H1 (cell line): ENCODE results near the gene ASCC3. TPM values are rescaled to one million over a fixed set of nuclear protein-coding genes. Genes with fewer than 3 reads are reported as not detected.

Source experiments
- CTCF ChIA-PET: fragments of 300-600 bp; sonication (Branson Sonifier 250); formaldehyde crosslinking; loops from one replicate; lab custom pipeline; 2021; ENCODE audit not compliant: partially characterized antibody; lab: Charles Lee
- POLR2A ChIA-PET: fragments of 300-600 bp; sonication (Branson Sonifier 250); formaldehyde crosslinking; loops from one replicate; lab custom pipeline; 2021; ENCODE audit warnings: inconsistent platforms; ENCODE audit not compliant: partially characterized antibody; lab: Charles Lee
- DNase-seq, 2 experiments: peaks; one replicate each; pipeline versions ENCODE4 v3.0.0 to v3.0.0-alpha.2; 2010 to 2022; ENCODE audit warnings: low spot score in 2 of 2, low read depth in 1 of 2, mixed read lengths in 1 of 2
- FAIRE-seq: peaks from 2 replicates; lab custom pipeline; 2011; peaks lifted over from hg19 to GRCh38; lab: Jason Lieb, UNC
- H2AFZ ChIP-seq: 2 replicates; pipeline ENCODE4 v1.8.1; 2012; ENCODE audit warnings: low read length, inconsistent platforms
- H2AK5ac ChIP-seq: 2 replicates; pipeline ENCODE4 v1.6.1; 2013; ENCODE audit warnings: low read depth, low read length
- H2BK120ac ChIP-seq: replicated peaks from 2 replicates; pipeline ENCODE3; 2013; ENCODE audit warnings: low read depth, low read length, inconsistent platforms
- H2BK12ac ChIP-seq: 2 replicates; pipeline ENCODE4 v1.6.1; 2013; ENCODE audit warnings: low read depth, low read length
- H2BK15ac ChIP-seq: 2 replicates; pipeline ENCODE4 v1.6.1; 2013; ENCODE audit warnings: low read length
- H2BK20ac ChIP-seq: 2 replicates; pipeline ENCODE4 v1.6.1; 2013; ENCODE audit warnings: low read length
- H2BK5ac ChIP-seq: 2 replicates; pipeline ENCODE4 v1.6.1; 2013; ENCODE audit warnings: low read depth, low read length
- H3K14ac ChIP-seq: 2 replicates; pipeline ENCODE4 v1.6.1; 2013; ENCODE audit warnings: inconsistent platforms; ENCODE audit not compliant: insufficient read length
- H3K18ac ChIP-seq: 2 replicates; pipeline ENCODE4 v1.6.1; 2013; ENCODE audit warnings: low read length; ENCODE audit errors: extremely low read depth
- H3K23ac ChIP-seq: 2 replicates; pipeline ENCODE4 v1.6.1; 2013; ENCODE audit warnings: inconsistent platforms; ENCODE audit not compliant: insufficient read length
- H3K23me2 ChIP-seq: 2 replicates; pipeline ENCODE4 v1.6.1; 2013; ENCODE audit warnings: low read depth, low read length
- H3K27ac ChIP-seq: 2 replicates; pipeline ENCODE4 v1.6.1; 2011; ENCODE audit warnings: low read depth, low read length, inconsistent platforms
- H3K27me3 ChIP-seq, 4 experiments: replicated peaks in 1 of 4; 1 replicate in 1 of 4; 2 replicates in 3 of 4; pipeline versions ENCODE4 v1.6.1 to v1.8.1; 2011 to 2013; ENCODE audit warnings: low read length in 3 of 4, mild to moderate bottlenecking in 3 of 4, inconsistent platforms in 2 of 4, mixed read lengths in 2 of 4, moderate library complexity in 1 of 4; ENCODE audit not compliant: control insufficient read depth in 3 of 4, insufficient read depth in 3 of 4; ENCODE audit errors: extremely low read depth in 1 of 4
- H3K36me3 ChIP-seq, 4 experiments: 2 replicates each; pipeline versions ENCODE4 v1.6.1 to v1.8.1; 2011 to 2013; ENCODE audit warnings: mild to moderate bottlenecking in 4 of 4, low read length in 3 of 4, moderate library complexity in 2 of 4, control low read depth in 1 of 4, inconsistent platforms in 1 of 4; ENCODE audit not compliant: insufficient read depth in 4 of 4, control insufficient read depth in 2 of 4
- H3K4ac ChIP-seq: replicated peaks from 2 replicates; pipeline ENCODE3; 2013; ENCODE audit warnings: low read length, low read depth, mixed read lengths, inconsistent platforms; ENCODE audit not compliant: insufficient read length
- H3K4me1 ChIP-seq, 4 experiments: replicated peaks in 1 of 4; 1 replicate in 1 of 4; 2 replicates in 3 of 4; pipeline versions ENCODE4 v1.6.1 to v1.8.1; 2011 to 2013; ENCODE audit warnings: low read length in 3 of 4, inconsistent platforms in 2 of 4, mixed read lengths in 1 of 4; ENCODE audit not compliant: insufficient read depth in 4 of 4, control insufficient read depth in 3 of 4
- H3K4me2 ChIP-seq, 2 experiments: 2 replicates each; pipeline versions ENCODE4 v1.6.1 to v1.8.1; 2011 to 2013; ENCODE audit warnings: low read depth in 2 of 2, low read length in 2 of 2, control low read depth in 1 of 2, inconsistent platforms in 1 of 2, mild to moderate bottlenecking in 1 of 2; ENCODE audit not compliant: insufficient read depth in 1 of 2
- H3K4me3 ChIP-seq, 4 experiments: fragments of 200-600, 300-600 bp in 1 of 4; sonication (generic), shearing (Covaris generic), sonication (Bioruptor Twin) in 1 of 4; 2 replicates each; pipeline versions ENCODE4 v1.5.1 to v1.8.1; 2011 to 2016; ENCODE audit warnings: low read length in 4 of 4, low read depth in 3 of 4, control low read depth in 2 of 4, inconsistent platforms in 2 of 4, mild to moderate bottlenecking in 2 of 4, mixed read lengths in 1 of 4, moderate library complexity in 1 of 4; ENCODE audit not compliant: insufficient read depth in 2 of 4; ENCODE audit errors: extremely low read depth in 1 of 4
- H3K56ac ChIP-seq: replicated peaks from 2 replicates; pipeline ENCODE3; 2013; ENCODE audit warnings: low read depth, mild to moderate bottlenecking, mixed read lengths, low read length, inconsistent platforms; ENCODE audit not compliant: insufficient read length
- H3K79me1 ChIP-seq: 2 replicates; pipeline ENCODE4 v1.6.1; 2013; ENCODE audit warnings: low read depth, low read length, control low read depth
- H3K79me2 ChIP-seq, 2 experiments: 2 replicates each; pipeline versions ENCODE4 v1.6.1 to v1.8.1; 2012 to 2013; ENCODE audit warnings: low read length in 2 of 2, mild to moderate bottlenecking in 2 of 2, inconsistent platforms in 1 of 2; ENCODE audit not compliant: insufficient read depth in 2 of 2, control insufficient read depth in 1 of 2
- H3K9ac ChIP-seq, 4 experiments: replicated peaks in 1 of 4; 1 replicate in 1 of 4; 2 replicates in 3 of 4; pipeline versions ENCODE4 v1.6.1 to v1.8.1; 2011 to 2013; ENCODE audit warnings: low read depth in 3 of 4, low read length in 3 of 4, control low read depth in 2 of 4, mild to moderate bottlenecking in 2 of 4, moderate library complexity in 2 of 4, inconsistent platforms in 1 of 4; ENCODE audit errors: extremely low read depth in 1 of 4
- H3K9me3 ChIP-seq, 2 experiments: 2 replicates each; pipeline versions ENCODE4 v1.6.1 to v1.8.1; 2012 to 2013; ENCODE audit warnings: mild to moderate bottlenecking in 2 of 2, moderate library complexity in 2 of 2, control low read depth in 1 of 2, inconsistent platforms in 1 of 2, low read depth in 1 of 2, low read length in 1 of 2, mixed read lengths in 1 of 2; ENCODE audit not compliant: insufficient read depth in 2 of 2
- H4K20me1 ChIP-seq, 2 experiments: replicated peaks in 1 of 2; 2 replicates each; pipeline versions ENCODE3 to v1.8.1; 2011 to 2013; ENCODE audit warnings: inconsistent platforms in 2 of 2, low read length in 2 of 2, mild to moderate bottlenecking in 1 of 2; ENCODE audit not compliant: insufficient read depth in 2 of 2, control insufficient read depth in 1 of 2
- H4K5ac ChIP-seq: 2 replicates; pipeline ENCODE4 v1.6.1; 2013; ENCODE audit warnings: low read length, low read depth, mixed read lengths, inconsistent platforms; ENCODE audit not compliant: insufficient read length
- H4K8ac ChIP-seq: 2 replicates; pipeline ENCODE4 v1.8.0; 2013; ENCODE audit warnings: mild to moderate bottlenecking, moderate library complexity, low read length, inconsistent platforms; ENCODE audit not compliant: insufficient read depth; ENCODE audit errors: extremely low read depth
- H4K91ac ChIP-seq: replicated peaks from 2 replicates; pipeline ENCODE3; 2013; ENCODE audit warnings: low read length, mixed read lengths, inconsistent platforms; ENCODE audit not compliant: insufficient read length
- ASH2L ChIP-seq: fragments of 200-600, 300-600 bp; sonication (generic); IDR thresholded peaks from one replicate; pipeline ENCODE4 v1.7.1; 2017; ENCODE audit warnings: low read length
- ATF2 ChIP-seq: IDR thresholded peaks from 2 replicates; pipeline ENCODE4 v1.6.1; 2012; ENCODE audit warnings: low read length, inconsistent platforms
- CTBP2 ChIP-seq: IDR thresholded peaks from 2 replicates; pipeline ENCODE4 v1.7.0; 2011; ENCODE audit warnings: borderline replicate concordance, mild to moderate bottlenecking, moderate library complexity, mixed read lengths, low read length; ENCODE audit not compliant: insufficient read depth, insufficient read length
- EP300 ChIP-seq, 2 experiments: IDR thresholded peaks; 1 replicate in 1 of 2; 2 replicates in 1 of 2; pipeline ENCODE4 v1.6.1; 2011 to 2012; ENCODE audit warnings: low read depth in 2 of 2, low read length in 2 of 2, mild to moderate bottlenecking in 2 of 2, borderline replicate concordance in 1 of 2, inconsistent platforms in 1 of 2, moderate library complexity in 1 of 2
- GTF2F1 ChIP-seq: IDR thresholded peaks from 2 replicates; pipeline ENCODE4 v1.6.1; 2012; ENCODE audit warnings: low read depth, low read length, improper control_type of control experiment, borderline replicate concordance
- POLR2A ChIP-seq, 2 experiments: IDR thresholded peaks; 1 replicate in 1 of 2; 2 replicates in 1 of 2; pipeline ENCODE4 v1.6.1; 2011; ENCODE audit warnings: low read depth in 2 of 2, low read length in 2 of 2, mild to moderate bottlenecking in 2 of 2; ENCODE audit errors: control extremely low read depth in 1 of 2
- POLR2AphosphoS5 ChIP-seq: IDR thresholded peaks from 2 replicates; pipeline ENCODE4 v1.6.1; 2011; ENCODE audit warnings: low read depth, low read length
- SRF ChIP-seq: IDR thresholded peaks from 2 replicates; pipeline ENCODE4 v1.6.1; 2011; ENCODE audit warnings: mild to moderate bottlenecking, low read depth, low read length, moderate library complexity
- WGBS, 2 experiments: shearing (Covaris generic) in 1 of 2; methylation state at CpG; one replicate each; pipeline versions ENCODE4 v1.1.6 to v1.1.7; 2013 to 2015; ENCODE audit warnings: low lambda C conversion rate in 2 of 2, mixed read lengths in 2 of 2, inconsistent platforms in 1 of 2, low coverage in 1 of 2, missing lambda C conversion rate in 1 of 2; ENCODE audit not compliant: insufficient replicate concordance in 2 of 2, insufficient coverage in 1 of 2, insufficient read length in 1 of 2; ENCODE audit errors: extremely low coverage in 1 of 2, missing lambda C conversion rate in 1 of 2; 5-methylcytosine and 5-hydroxymethylcytosine counted together
- polyA plus RNA-seq, 7 experiments: library from polyadenylated mRNA; depleted of rRNA in 3 of 7; stranded (reverse) in 5 of 7; unstranded in 2 of 7; fragments of >200 nt in 5 of 7; fragments of 200-250 nt in 2 of 7; gene quantifications; 1 replicate in 5 of 7; 2 replicates in 1 of 7; 4 replicates in 1 of 7; pipeline versions ENCODE4 v1.2.1 to v1.2.3, GENCODE V29; 2011 to 2013; ENCODE audit warnings: missing spikeins in 2 of 7, mixed read lengths in 2 of 7
- total RNA-seq: library from RNA; stranded (reverse); fragmentation: NEBNext Ultra II Directional; extraction: Animal tissue kit (Norgen Biotek cat#: 25700); gene quantifications from 2 replicates; pipeline ENCODE4 v1.2.1, GENCODE V29; 2021
- TF ChIP-seq, protein P1 (sequence below): IDR thresholded peaks from 2 replicates; pipeline ENCODE4 v1.6.1; 2012; ENCODE audit warnings: inconsistent platforms

Gene ASCC3
- total and polyA plus RNA-seq, 2 of the 8 experiments (the other 6 are each of a cell fraction or from before 2014, with no cell fraction given) = 37.5 to 77.8 TPM

DNA sequence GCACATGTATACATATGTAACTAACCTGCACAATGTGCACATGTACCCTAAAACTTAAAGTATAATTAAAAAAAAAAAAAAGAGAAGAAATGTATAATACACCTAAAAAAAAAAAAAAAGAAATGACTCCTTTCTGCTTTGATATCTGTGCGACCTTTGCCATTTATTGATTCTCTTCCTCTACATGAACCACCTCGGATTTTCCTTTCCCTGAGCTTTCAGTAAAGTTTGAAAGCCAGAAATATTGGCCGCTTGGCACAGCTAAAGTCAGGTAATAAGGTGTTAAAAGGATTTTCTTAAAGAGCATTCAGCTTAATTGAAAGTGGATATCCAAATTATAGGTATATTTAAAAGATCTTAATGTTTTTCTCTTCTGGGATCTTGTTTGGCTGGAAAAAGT lies 12.6 kb upstream of the ASCC3 start:
- Histone ChIP-seq H2AK5ac (no peak overlapping the region), H4K20me1 (no peaks in the 10 kb centered on the region), H3K18ac (no peak overlapping the region), H3K23ac (no peak overlapping the region), H3K9ac (no peak overlapping the region), H3K36me3 (no peaks in the 10 kb centered on the region; a peak in 2 of 8 replicates), H3K23me2 (no peaks in the 10 kb centered on the region), H2BK12ac (no peak overlapping the region), H2BK15ac (no peak overlapping the region), H3K4me3 (no peak overlapping the region), H2BK20ac (no peak overlapping the region), H2BK5ac (no peak overlapping the region), H3K4ac (no peak overlapping the region), H2AFZ (no peak overlapping the region), H3K79me2 (no peaks in the 10 kb centered on the region), H4K91ac (no peak overlapping the region), H3K9me3 (peaks cover 10 to 14% of the 10 kb centered on the region in 2 experiments; a peak in 3 of 4 replicates), H3K4me1 (peaks cover 0 to 9% (median 2%) of the 10 kb centered on the region in 4 experiments; a peak in 4 of 7 replicates), H3K56ac (no peak overlapping the region), H3K4me2 (no peak overlapping the region), H3K27ac (no peak overlapping the region), H3K79me1 (no peaks in the 10 kb centered on the region), H3K14ac (no peak overlapping the region), H4K5ac (no peak overlapping the region), H4K8ac (no peak overlapping the region), H2BK120ac (no peak overlapping the region), H3K27me3 (no peaks in the 10 kb centered on the region)
- CTCF ChIA-PET = no interaction called here
- POLR2A ChIA-PET = no interaction called here
- FAIRE-seq (no peak), DNase-seq (no peak)
- TF ChIP-seq CTBP2 = no peak
- no peak for TF ChIP-seq POLR2AphosphoS5
- TF ChIP-seq ASH2L = no peak
- TF ChIP-seq ATF2 = no peak
- no peak for TF ChIP-seq SRF
- TF ChIP-seq GTF2F1 = no peak
- TF ChIP-seq EP300 (IDR thresholded peaks at IDR 0.05; ENCODE audit: borderline replicate concordance in 1 of 2, low read depth in 2 of 2, low read length in 2 of 2) = no peak
- TF ChIP-seq, protein P1, sequence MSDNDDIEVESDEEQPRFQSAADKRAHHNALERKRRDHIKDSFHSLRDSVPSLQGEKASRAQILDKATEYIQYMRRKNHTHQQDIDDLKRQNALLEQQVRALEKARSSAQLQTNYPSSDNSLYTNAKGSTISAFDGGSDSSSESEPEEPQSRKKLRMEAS = no peak
- TF ChIP-seq POLR2A (IDR thresholded peaks at IDR 0.05; ENCODE audit: control extremely low read depth in 1 of 2, low read depth in 2 of 2, low read length in 2 of 2) = no peak
- 89% methylated on average over 3 of the region's 3 CpGs; no CpG with 5 or more reads in 1 of the 2 experiments for WGBS, 2 experiments
